Activated CD4-positive, alpha-beta memory T cell treated with anti-CD3 and anti-CD28 coated beads for 36 hours (primary cell): ENCODE measurements around the gene FOXM1. TPM values are rescaled to one million over a fixed set of nuclear protein-coding genes. Genes with fewer than 3 reads are reported as not detected.

Experiments
- CTCF ChIA-PET: fragments of 350-600 bp; sonication (Branson Sonifier 250); formaldehyde crosslinking; loops from one replicate; lab custom pipeline; 2021; ENCODE audit warnings: antibody characterized with exemption, inconsistent platforms; lab: Charles Lee
- POLR2A ChIA-PET: fragments of 350-600 bp; sonication (Branson Sonifier 250); formaldehyde crosslinking; loops from one replicate; lab custom pipeline; 2021; ENCODE audit warnings: antibody characterized with exemption; lab: Charles Lee
- DNase-seq: peaks from one replicate; pipeline ENCODE4 v3.0.0-alpha.2; 2020
- H3K27ac Mint-ChIP-seq: one replicate; pipeline ENCODE4 v1.8.0; 2021; ENCODE audit warnings: mixed read lengths
- H3K27me3 Mint-ChIP-seq: one replicate; pipeline ENCODE4 v1.8.0; 2021; ENCODE audit warnings: mixed read lengths
- H3K36me3 Mint-ChIP-seq: one replicate; pipeline ENCODE4 v1.8.0; 2021; ENCODE audit warnings: mixed read lengths
- H3K4me1 Mint-ChIP-seq: one replicate; pipeline ENCODE4 v1.8.0; 2021; ENCODE audit warnings: low read depth, mixed read lengths
- H3K4me3 Mint-ChIP-seq: one replicate; pipeline ENCODE4 v1.8.0; 2021; ENCODE audit warnings: mild to moderate bottlenecking, mixed read lengths
- H3K9me3 Mint-ChIP-seq: one replicate; pipeline ENCODE4 v1.8.0; 2021; ENCODE audit warnings: mixed read lengths
- intact Hi-C: fragments of 100-400 bp; cut with micrococcal nuclease; formaldehyde crosslinking; loops from one replicate; pipeline ENCODE4 v1.15.1; 2023
- total RNA-seq, 2 experiments: library from RNA; stranded (reverse); gene quantifications; one replicate each; pipeline ENCODE4 v1.2.3, GENCODE V29; 2021

Gene FOXM1
- total RNA-seq, 2 experiments from 2014 or later, result 79.3 to 80.0 TPM

DNA sequence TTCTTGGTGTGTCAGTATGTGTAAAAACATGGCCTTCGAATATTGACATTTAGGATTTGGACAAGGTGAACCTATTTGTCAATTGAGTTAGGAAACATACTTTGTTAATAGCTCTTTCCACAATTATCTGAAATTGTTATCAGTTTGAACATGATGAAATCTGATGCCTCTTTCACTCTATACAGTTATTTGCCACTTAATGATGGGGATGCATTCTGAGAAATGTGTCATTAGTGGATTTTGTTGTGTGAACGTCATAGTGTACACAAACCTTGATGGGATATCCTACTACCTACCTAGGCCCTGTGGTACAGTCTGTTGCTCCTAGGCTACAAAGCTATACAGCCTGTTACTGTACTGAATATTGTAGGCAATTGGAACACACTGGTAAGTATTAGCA, 18.5 kb upstream of the FOXM1 start:
- CTCF ChIA-PET, result interaction anchor here (1.2 kb wide), 1 partner anchor 10 kb away, joined by 5 read pairs; no protein-coding TSS in a partner anchor

DNA sequence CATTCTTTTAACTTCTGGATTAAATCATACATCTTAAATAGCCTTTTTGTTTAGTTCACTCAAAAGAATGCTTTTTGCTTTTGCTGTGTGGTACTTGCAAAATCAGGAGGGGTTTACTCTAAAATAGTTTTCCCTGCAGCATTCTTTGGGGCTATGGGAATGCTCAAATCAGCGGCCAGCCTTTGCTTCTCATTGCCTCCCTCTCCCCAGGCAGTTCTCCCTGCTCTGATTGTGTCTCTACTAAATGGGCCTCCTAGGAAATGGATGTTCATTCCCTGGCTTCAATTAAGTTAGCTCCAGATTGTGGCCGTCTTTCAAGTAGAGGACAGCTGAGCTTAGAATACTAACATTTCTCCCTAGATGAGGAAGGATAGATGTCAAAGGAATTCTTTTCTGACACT, 18.1 kb upstream of the FOXM1 start:
- CTCF ChIA-PET, result interaction anchor here (1.2 kb wide), 2 partner anchors 10 to 41 kb away, joined by 3 to 5 read pairs; no protein-coding TSS in a partner anchor
- no peak overlapping the region for H3K27ac Mint-ChIP-seq
- no peak for DNase-seq
- no peaks in the 10 kb centered on the region for H3K9me3 Mint-ChIP-seq
- POLR2A ChIA-PET, result no interaction called here
- H3K4me1 Mint-ChIP-seq, result peaks cover 22% of the 10 kb centered on the region
- no peaks in the 10 kb centered on the region for H3K36me3 Mint-ChIP-seq
- H3K4me3 Mint-ChIP-seq, result no peak overlapping the region
- H3K27me3 Mint-ChIP-seq, result no peaks in the 10 kb centered on the region
- intact Hi-C loops, result no loop called here

More for the DNA sequence above, 18.5 kb upstream of the FOXM1 start:
- Mint-ChIP-seq H3K4me1 (peaks cover 17% of the 10 kb centered on the region), H3K36me3 (no peaks in the 10 kb centered on the region), H3K27ac (no peak overlapping the region), H3K27me3 (no peaks in the 10 kb centered on the region), H3K9me3 (no peaks in the 10 kb centered on the region), H3K4me3 (no peak overlapping the region)
- POLR2A ChIA-PET, result no interaction called here
- no peak for DNase-seq
- intact Hi-C loops, result no loop called here

DNA sequence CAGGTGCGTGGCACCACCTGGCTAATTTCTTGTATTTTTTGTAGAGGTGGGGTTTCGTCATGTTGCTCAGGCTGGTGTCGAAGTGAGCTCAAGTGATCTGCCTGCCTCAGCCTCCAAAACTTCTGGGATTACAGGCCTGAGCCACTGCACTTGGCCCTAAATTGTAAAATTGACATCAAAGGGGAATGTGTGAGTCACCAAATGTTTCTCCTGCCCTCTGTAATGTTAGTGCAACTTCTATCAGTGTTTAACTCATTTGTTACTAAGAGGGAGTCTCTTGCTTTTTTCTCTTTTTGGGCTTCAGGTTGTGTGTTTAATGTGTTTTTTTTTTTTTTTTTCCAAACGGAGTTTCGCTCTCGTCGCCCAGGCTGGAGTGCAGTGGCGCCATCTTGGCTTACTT, 16.0 kb upstream of the FOXM1 start:
- DNase-seq, result no peak
- Mint-ChIP-seq H3K36me3 (peaks cover 3% of the 10 kb centered on the region), H3K27ac (no peak overlapping the region), H3K4me1 (peaks cover 32% of the 10 kb centered on the region), H3K9me3 (no peaks in the 10 kb centered on the region), H3K4me3 (no peak overlapping the region), H3K27me3 (no peaks in the 10 kb centered on the region)
- CTCF ChIA-PET, result interaction anchor here (0.9 kb wide), 1 partner anchor 19 kb away, joined by 3 read pairs; no protein-coding TSS in a partner anchor
- intact Hi-C loops, result no loop called here
- POLR2A ChIA-PET, result no interaction called here

DNA sequence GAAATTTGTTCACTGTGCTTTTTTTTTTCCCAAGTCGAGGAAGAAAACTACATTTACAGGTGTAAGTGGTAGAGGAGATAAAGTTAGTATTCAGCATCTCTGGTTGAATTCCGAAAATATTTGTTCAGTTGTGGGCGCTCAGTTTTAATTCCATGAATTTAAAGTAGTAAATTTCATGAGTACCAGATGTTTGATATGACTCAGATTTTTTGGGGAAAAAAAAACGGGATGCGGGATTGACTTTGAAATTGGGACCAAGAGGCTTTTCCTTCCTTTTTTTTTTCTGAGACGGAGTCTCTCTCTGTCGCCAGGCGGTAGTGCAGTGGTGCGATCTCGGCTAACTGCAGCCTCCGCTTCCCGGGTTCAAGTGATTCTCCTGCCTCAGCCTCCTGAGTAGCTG, 15.3 kb upstream of the FOXM1 start:
- H3K27me3 Mint-ChIP-seq, result no peaks in the 10 kb centered on the region
- ChIA-PET CTCF (interaction anchor here (0.7 kb wide), 1 partner anchor 16 kb away, joined by 6 read pairs; the partner anchor contains the start of genes FOXM1 and RHNO1), POLR2A (no interaction called here)
- H3K4me3 Mint-ChIP-seq, result peak overlapping the region; percentile 80
- intact Hi-C loops, result no loop called here
- H3K9me3 Mint-ChIP-seq, result no peaks in the 10 kb centered on the region
- DNase-seq, result no peak
- peaks cover 10% of the 10 kb centered on the region for H3K36me3 Mint-ChIP-seq
- H3K27ac Mint-ChIP-seq, result no peak overlapping the region
- H3K4me1 Mint-ChIP-seq, result peaks cover 32% of the 10 kb centered on the region

DNA sequence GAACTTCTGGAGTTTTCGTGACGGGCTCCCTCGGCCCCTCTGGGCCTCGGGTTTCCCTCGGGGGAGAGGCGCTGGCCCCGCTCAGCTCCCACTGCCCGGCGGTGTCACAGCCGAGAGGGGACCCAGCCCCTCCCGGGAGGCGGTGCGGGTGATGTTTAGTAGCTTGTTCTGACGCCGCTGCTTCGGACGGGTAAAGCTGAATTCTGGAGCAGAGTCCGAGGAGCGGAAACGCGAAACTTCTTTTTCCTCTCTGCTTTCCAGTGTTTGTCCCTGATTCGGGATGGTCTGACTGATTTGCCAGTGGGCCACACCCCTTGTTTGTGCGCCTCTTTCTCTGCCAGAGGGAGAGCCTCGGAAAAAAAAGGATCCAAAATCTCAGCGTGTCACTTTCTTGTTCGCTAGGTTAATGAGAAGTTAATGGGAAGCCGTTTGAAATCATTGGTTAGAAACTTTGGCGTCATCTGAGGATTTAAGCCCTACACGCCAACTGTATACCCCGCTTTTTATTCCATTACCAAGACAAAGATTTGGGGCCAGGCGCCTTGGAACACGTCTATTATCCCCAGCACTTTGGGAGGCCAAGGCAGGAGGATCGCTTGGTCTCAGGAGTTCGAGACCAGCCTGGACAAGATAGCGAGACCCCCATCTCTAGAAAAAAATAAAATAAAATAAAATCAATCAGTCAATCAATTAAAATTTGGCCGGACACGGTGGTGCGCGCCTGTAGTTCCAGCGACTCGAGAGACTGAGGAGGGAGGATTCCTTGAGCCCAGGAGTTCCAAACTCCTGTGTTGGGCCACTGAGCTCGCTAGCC, 14.5 kb upstream of the FOXM1 start:
- H3K9me3 Mint-ChIP-seq, result no peaks in the 10 kb centered on the region
- peak; percentile 37 for DNase-seq

DNA sequence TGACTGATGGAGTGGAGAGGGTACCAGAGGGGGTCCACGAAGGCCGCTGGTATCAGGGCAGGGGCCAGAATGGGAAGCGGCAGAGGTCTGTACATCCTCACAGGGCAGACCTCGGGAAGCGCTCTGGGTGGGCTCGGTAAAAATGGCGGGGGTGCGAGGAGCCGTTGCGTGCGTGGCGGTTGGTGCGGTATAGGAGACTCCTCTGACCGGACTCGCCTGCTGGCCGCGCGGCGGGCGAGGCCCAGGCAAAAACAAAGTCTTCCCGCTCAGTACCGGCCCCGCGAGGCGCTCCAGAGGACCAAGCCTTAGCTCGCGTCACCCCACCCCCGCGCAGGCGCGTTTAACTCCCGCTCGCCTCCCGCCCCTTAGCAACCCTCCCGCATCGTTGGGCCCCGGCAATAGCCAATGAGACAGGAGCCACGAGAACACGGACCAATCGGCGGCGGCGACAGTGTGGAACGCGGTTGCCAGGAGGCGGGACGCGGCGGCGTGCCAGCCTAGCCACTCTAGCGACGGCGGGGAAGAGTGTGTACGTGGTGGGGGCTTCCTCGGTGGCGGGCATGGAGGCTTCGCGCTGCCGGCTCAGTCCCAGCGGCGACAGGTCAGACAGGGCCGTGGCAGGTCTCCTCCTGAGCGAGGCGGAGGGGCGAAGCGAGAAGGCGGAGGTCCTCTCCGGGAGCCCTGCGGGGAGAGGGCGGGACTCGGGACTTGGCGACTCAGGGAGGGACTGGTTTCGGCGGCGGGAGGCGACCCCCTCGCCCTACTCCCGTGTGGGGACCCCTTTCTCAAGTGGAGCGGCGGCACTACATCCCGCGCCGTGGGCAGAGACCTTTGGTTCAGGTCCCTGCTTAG, 13.6 kb upstream of the FOXM1 start, which contains the start of gene TULP3:
TULP3 (plus strand) TSS at position 504 of the 852 bp plus-strand sequence; CDS start at position 561, 57 bp downstream.
- no peaks in the 10 kb centered on the region for H3K27me3 Mint-ChIP-seq
- peaks cover 17% of the 10 kb centered on the region for H3K36me3 Mint-ChIP-seq
- CTCF ChIA-PET, result interaction anchor here (0.6 to 3.2 kb wide), 8 partner anchors 12 to 227 kb away, joined by 3 to 10 read pairs (median 5); partner anchors contain the start of genes FOXM1 and RHNO1
- POLR2A ChIA-PET, result interaction anchor here (1.2 to 2.1 kb wide), 3 partner anchors 10 to 23 kb away, joined by 5 to 6 read pairs (median 6); partner anchors contain the start of genes FOXM1 and RHNO1
- DNase-seq, result peak; percentile 99
- intact Hi-C loops, result loop anchor here (1.0 kb wide), 2 partner anchors 13 to 78 kb away; partner anchors contain the start of genes FOXM1, ITFG2 and RHNO1
- H3K9me3 Mint-ChIP-seq, result no peaks in the 10 kb centered on the region
- peak within 1 kb of the TSS; percentile 86 for H3K27ac Mint-ChIP-seq
- peak within 1 kb of the TSS; percentile 80 for H3K4me3 Mint-ChIP-seq
- H3K4me1 Mint-ChIP-seq, result peaks cover 32% of the 10 kb centered on the region

More for the DNA sequence above, 14.5 kb upstream of the FOXM1 start:
- no peak overlapping the region for H3K27ac Mint-ChIP-seq
- ChIA-PET CTCF (interaction anchor here (0.7 to 3.2 kb wide), 6 partner anchors 13 to 151 kb away, joined by 4 to 10 read pairs (median 6); partner anchors contain the start of genes FOXM1 and RHNO1), POLR2A (interaction anchor here (2.1 kb wide), 1 partner anchor 11 kb away, joined by 6 read pairs; no protein-coding TSS in a partner anchor)
- peak overlapping the region; percentile 80 for H3K4me3 Mint-ChIP-seq
- H3K27me3 Mint-ChIP-seq, result no peaks in the 10 kb centered on the region
- H3K36me3 Mint-ChIP-seq, result peaks cover 12% of the 10 kb centered on the region
- peaks cover 32% of the 10 kb centered on the region for H3K4me1 Mint-ChIP-seq
- intact Hi-C loops, result no loop called here

DNA sequence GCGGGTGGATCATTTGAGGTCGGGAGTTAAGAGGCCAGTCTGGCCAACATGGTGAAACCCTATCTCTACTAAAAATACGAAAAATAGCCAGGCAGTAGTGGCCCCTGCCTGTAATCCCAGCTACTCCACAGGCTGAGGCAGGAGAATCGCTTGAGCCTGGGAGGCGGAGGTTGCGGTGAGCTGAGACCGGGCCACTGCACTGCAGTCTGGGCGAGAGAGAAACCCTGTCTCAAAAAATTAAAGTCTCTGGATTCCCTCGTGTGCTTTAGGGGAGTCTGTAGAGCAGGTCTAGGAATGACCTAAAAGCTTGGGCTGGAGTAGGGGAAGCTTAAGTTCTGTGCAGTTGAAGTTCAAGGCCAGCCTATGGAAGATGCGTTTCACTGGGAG, 13.0 kb upstream of the FOXM1 start:
- no peaks in the 10 kb centered on the region for H3K9me3 Mint-ChIP-seq
- peaks cover 33% of the 10 kb centered on the region for H3K4me1 Mint-ChIP-seq
- DNase-seq, result no peak
- peaks cover 23% of the 10 kb centered on the region for H3K36me3 Mint-ChIP-seq
- intact Hi-C loops, result loop anchor here (1.0 kb wide), 2 partner anchors 13 to 78 kb away; partner anchors contain the start of genes FOXM1, ITFG2 and RHNO1
- peak overlapping the region; percentile 86 for H3K27ac Mint-ChIP-seq
- H3K27me3 Mint-ChIP-seq, result no peaks in the 10 kb centered on the region
- POLR2A ChIA-PET, result interaction anchor here (1.2 to 2.1 kb wide), 3 partner anchors 10 to 22 kb away, joined by 5 to 6 read pairs (median 6); partner anchors contain the start of genes FOXM1 and RHNO1
- CTCF ChIA-PET, result interaction anchor here (1.1 to 3.2 kb wide), 6 partner anchors 12 to 152 kb away, joined by 4 to 10 read pairs (median 6); partner anchors contain the start of genes FOXM1 and RHNO1
- peak overlapping the region; percentile 80 for H3K4me3 Mint-ChIP-seq

DNA sequence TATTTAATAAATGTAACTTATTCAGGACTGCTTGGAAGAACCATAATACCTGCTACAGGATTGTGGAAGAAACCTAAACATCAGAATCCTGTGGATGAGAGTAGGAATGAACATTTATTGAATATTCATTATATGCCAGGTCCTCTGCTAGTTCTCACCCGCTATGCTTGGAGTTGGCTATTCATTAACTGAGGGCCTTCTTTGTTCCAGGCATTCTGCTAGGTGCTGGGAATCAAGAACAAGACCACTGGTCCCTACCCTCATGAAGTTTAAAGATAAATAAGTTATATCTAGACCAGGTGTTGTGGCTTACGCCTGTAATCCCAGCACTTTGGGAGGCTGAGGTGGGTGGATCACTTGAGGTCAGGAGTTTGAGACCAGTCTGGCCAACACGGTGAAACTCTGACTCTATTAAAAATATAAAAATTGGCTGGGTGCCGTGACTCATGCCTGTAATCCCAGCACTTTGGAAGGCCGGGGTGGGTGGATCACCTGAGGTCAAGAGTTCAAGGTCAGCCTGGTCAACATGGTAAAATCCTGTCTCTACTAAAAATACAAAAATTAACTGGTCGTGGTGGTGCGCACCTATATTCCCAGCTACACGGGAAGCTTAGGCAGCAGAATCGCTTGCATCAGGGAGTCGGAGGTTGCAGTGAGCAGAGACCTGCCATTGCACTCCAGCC, 9.9 kb upstream of the FOXM1 start:
- H3K27me3 Mint-ChIP-seq, result no peaks in the 10 kb centered on the region
- ChIA-PET POLR2A (interaction anchor here (1.5 kb wide), 1 partner anchor 9 kb away, joined by 5 read pairs; the partner anchor contains the start of gene RHNO1), CTCF (interaction anchor here (1.0 to 1.2 kb wide), 2 partner anchors 58 to 187 kb away, joined by 3 read pairs; no protein-coding TSS in a partner anchor)
- no peak overlapping the region for H3K4me3 Mint-ChIP-seq
- H3K9me3 Mint-ChIP-seq, result no peaks in the 10 kb centered on the region
- H3K4me1 Mint-ChIP-seq, result peaks cover 35% of the 10 kb centered on the region
- intact Hi-C loops, result loop anchor here (1.0 kb wide), 1 partner anchor 38 kb away; no protein-coding TSS in a partner anchor
- H3K27ac Mint-ChIP-seq, result no peak overlapping the region
- DNase-seq, result no peak
- peaks cover 31% of the 10 kb centered on the region for H3K36me3 Mint-ChIP-seq

DNA sequence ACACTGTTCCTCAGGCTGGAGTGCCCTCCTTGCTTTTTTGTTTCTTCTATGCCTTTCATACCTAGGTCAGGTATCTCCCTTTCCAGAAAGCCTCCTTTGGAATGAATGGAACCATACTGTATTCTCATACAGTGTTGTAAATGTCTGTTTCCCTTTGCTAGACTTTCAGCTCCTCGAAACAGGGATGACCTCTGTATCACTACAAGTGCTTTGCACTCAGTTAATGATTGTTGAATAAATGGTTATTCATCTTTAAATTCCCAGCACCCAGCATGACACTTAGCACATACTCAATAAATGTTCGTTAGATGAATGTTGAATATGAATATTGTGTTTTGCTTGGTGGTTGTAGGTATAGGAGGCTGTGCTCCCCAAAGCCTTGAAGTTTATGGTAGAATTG, 7.8 kb upstream of the FOXM1 start:
- Mint-ChIP-seq H3K4me3 (no peak overlapping the region), H3K4me1 (peaks cover 27% of the 10 kb centered on the region)
- POLR2A ChIA-PET, result no interaction called here

DNA sequence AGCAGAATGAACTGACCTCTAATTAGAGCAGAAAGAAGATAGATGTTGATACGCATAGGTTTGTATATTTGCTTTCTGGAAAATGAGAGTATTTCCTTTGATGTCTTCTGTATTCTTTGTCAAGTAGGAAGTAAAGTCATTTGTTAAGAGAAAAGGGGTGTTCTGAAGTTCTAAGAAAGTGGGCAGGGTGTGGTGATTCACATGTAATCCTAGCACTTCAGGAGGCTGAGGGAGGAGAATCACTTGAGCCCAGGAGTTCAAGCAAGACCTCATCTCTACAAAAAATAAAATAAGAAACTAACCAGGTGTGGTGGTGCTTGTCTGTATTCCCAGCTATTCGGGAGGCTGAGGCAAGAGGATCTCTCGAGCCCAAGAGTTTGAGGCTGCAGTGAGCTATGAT, 2.9 kb upstream of the FOXM1 start:
- H3K4me3 Mint-ChIP-seq, result peak overlapping the region; percentile 42
- H3K9me3 Mint-ChIP-seq, result no peaks in the 10 kb centered on the region
- H3K4me1 Mint-ChIP-seq, result peaks cover 43% of the 10 kb centered on the region

More for the DNA sequence above, 7.8 kb upstream of the FOXM1 start:
- CTCF ChIA-PET, result interaction anchor here (0.6 to 1.7 kb wide), 13 partner anchors 11 to 408 kb away, joined by 3 to 12 read pairs (median 3); no protein-coding TSS in a partner anchor
- no peak for DNase-seq
- Mint-ChIP-seq H3K36me3 (peaks cover 38% of the 10 kb centered on the region), H3K27me3 (no peaks in the 10 kb centered on the region), H3K9me3 (no peaks in the 10 kb centered on the region), H3K27ac (no peak overlapping the region)
- intact Hi-C loops, result loop anchor here (2.0 kb wide), 1 partner anchor 60 kb away; no protein-coding TSS in a partner anchor

More for the DNA sequence above, 2.9 kb upstream of the FOXM1 start:
- H3K27me3 Mint-ChIP-seq, result no peaks in the 10 kb centered on the region
- intact Hi-C loops, result loop anchor here (10.0 kb wide), 1 partner anchor 875 kb away; the partner anchor contains the start of gene CRACR2A
- H3K27ac Mint-ChIP-seq, result peak overlapping the region; percentile 67
- CTCF ChIA-PET, result interaction anchor here (1.1 kb wide), 1 partner anchor 26 kb away, joined by 3 read pairs; no protein-coding TSS in a partner anchor
- peak; percentile 34 for DNase-seq
- H3K36me3 Mint-ChIP-seq, result peaks cover 41% of the 10 kb centered on the region
- POLR2A ChIA-PET, result interaction anchor here (1.4 kb wide), 1 partner anchor 11 kb away, joined by 6 read pairs; the partner anchor contains the start of gene TULP3
